HEK293 (cell line): ENCODE data around the gene FAN1.

Experiments
- CTCF ChIP-seq: fragments of 450-650 bp; formaldehyde crosslinking; IDR thresholded peaks from 2 replicates; pipeline ENCODE4 v1.5.1; 2016; ENCODE audit warnings: missing biosample characterization, missing genetic modification characterization
- MYNN ChIP-seq: fragments of 450-650 bp; formaldehyde crosslinking; IDR thresholded peaks from 2 replicates; pipeline ENCODE4 v1.5.1; 2016; ENCODE audit warnings: missing biosample characterization, missing genetic modification characterization, borderline replicate concordance
- OSR2 ChIP-seq: fragments of 450-650 bp; formaldehyde crosslinking; IDR thresholded peaks from 2 replicates; pipeline ENCODE4 v1.5.1; 2016; ENCODE audit warnings: missing biosample characterization, missing genetic modification characterization
- SP2 ChIP-seq: fragments of 450-650 bp; formaldehyde crosslinking; IDR thresholded peaks from 2 replicates; pipeline ENCODE4 v1.5.1; 2016; ENCODE audit warnings: missing biosample characterization, missing genetic modification characterization
- ZBTB7A ChIP-seq: fragments of 450-650 bp; formaldehyde crosslinking; IDR thresholded peaks from 2 replicates; pipeline ENCODE4 v1.5.1; 2016; ENCODE audit warnings: low read depth, missing biosample characterization, missing genetic modification characterization
- ZBTB8A ChIP-seq: fragments of 450-650 bp; formaldehyde crosslinking; IDR thresholded peaks from 2 replicates; pipeline ENCODE4 v1.5.1; 2016; ENCODE audit warnings: missing biosample characterization, missing genetic modification characterization
- ZNF133 ChIP-seq: fragments of 450-650 bp; formaldehyde crosslinking; IDR thresholded peaks from 2 replicates; pipeline ENCODE4 v1.5.1; 2016; ENCODE audit warnings: missing biosample characterization, missing genetic modification characterization
- ZNF211 ChIP-seq: fragments of 450-650 bp; formaldehyde crosslinking; IDR thresholded peaks from 2 replicates; pipeline ENCODE4 v1.5.1; 2016; ENCODE audit warnings: low read depth, missing biosample characterization, missing genetic modification characterization
- ZNF416 ChIP-seq: fragments of 450-650 bp; formaldehyde crosslinking; IDR thresholded peaks from 2 replicates; pipeline ENCODE4 v1.5.1; 2016; ENCODE audit warnings: missing biosample characterization, missing genetic modification characterization
- ZNF488 ChIP-seq: fragments of 450-650 bp; formaldehyde crosslinking; IDR thresholded peaks from 2 replicates; pipeline ENCODE4 v1.5.1; 2016; ENCODE audit warnings: missing biosample characterization, missing genetic modification characterization
- ZNF549 ChIP-seq: fragments of 450-650 bp; IDR thresholded peaks from 2 replicates; pipeline ENCODE4 v1.5.1; 2018; ENCODE audit warnings: missing biosample characterization, missing genetic modification characterization, mild to moderate bottlenecking, inconsistent platforms, moderate library complexity
- ZNF580 ChIP-seq: fragments of 450-650 bp; formaldehyde crosslinking; IDR thresholded peaks from 2 replicates; pipeline ENCODE4 v1.5.1; 2016; ENCODE audit warnings: missing biosample characterization, missing genetic modification characterization
- ZSCAN16 ChIP-seq: fragments of 450-650 bp; formaldehyde crosslinking; IDR thresholded peaks from 2 replicates; pipeline ENCODE4 v1.5.1; 2016; ENCODE audit warnings: missing biosample characterization, missing genetic modification characterization

GRCh38 chr15:30929064-30929669 lies 25.5 kb downstream of the FAN1 start:
- TF ChIP-seq ZNF488 (tag by site-specific recombination) (no peak), CTCF (tag by site-specific recombination) (no peak), ZBTB7A (tag by site-specific recombination) (no peak), ZNF133 (tag by site-specific recombination) (no peak), MYNN (no peak), ZNF416 (no peak), ZNF211 (no peak), ZNF549 (tag by site-specific recombination) (no peak), ZBTB8A (tag by site-specific recombination) (no peak), ZNF580 (tag by site-specific recombination) (no peak), SP2 (no peak), OSR2 (no peak), ZSCAN16 (no peak)
